ENCODE results near the gene CDH22. TPM values are rescaled to one million over a fixed set of nuclear protein-coding genes. Genes with fewer than 3 reads are reported as not detected.
A peak's percentile ranks its signal among the peaks of the same experiment; 100 is the strongest.

Gene CDH22
- total and polyA plus RNA-seq, 2 experiments from 2014 or later, result 0.08 to 0.10 TPM

GRCh38 chr20:46237227-46237626 lies 71.1 kb downstream of the CDH22 start:
- ATAC-seq (peak; percentile 82), DNase-seq (ENCODE audit: low spot score) (peak; percentile 58)
- H3F3A ChIP-seq (replicated peaks; ENCODE audit: low read depth), result no peaks in the 10 kb centered on the region
- H3K4me2 ChIP-seq, result peak overlapping the region; percentile 41; the same call in 1 of the 2 replicates
- H4K20me1 ChIP-seq (replicated peaks; ENCODE audit: insufficient read depth), result no peaks in the 10 kb centered on the region
- H3K9me3 Mint-ChIP-seq, result no peaks in the 10 kb centered on the region
- H3K4me1 ChIP-seq (ENCODE audit: insufficient read depth), result peaks cover 5% of the 10 kb centered on the region; the same call in 1 of the 2 replicates
- H3K36me3 Mint-ChIP-seq (ENCODE audit: low read depth), result no peaks in the 10 kb centered on the region
- peak overlapping the region; percentile 30; the same call in 1 of the 3 replicates for H3K4me3 Mint-ChIP-seq
- peak overlapping the region; percentile 34; the same call in 1 of the 2 replicates for H2AFZ ChIP-seq
- H3K79me2 ChIP-seq (replicated peaks; ENCODE audit: insufficient read depth), result no peaks in the 10 kb centered on the region
- H3K27ac Mint-ChIP-seq, result no peak overlapping the region
- no peak overlapping the region for H3K27ac ChIP-seq (ENCODE audit: low read depth)
- H3K36me3 ChIP-seq (ENCODE audit: insufficient read depth), result no peaks in the 10 kb centered on the region
- TF ChIP-seq JUNB (IDR thresholded peaks at IDR 0.05; ENCODE audit: unreplicated experiment) (no peak), EZH2 (IDR thresholded peaks at IDR 0.05; ENCODE audit: low read depth, unreplicated experiment) (no peak), ZNF331 (CRISPR knock-in tag; IDR thresholded peaks at IDR 0.05; ENCODE audit: low read depth) (no peak), CTCF (conservative IDR thresholded peaks at IDR 0.05; ENCODE audit: low read depth in 2 of 2) (no peak), POLR2AphosphoS5 (IDR thresholded peaks at IDR 0.05; ENCODE audit: low read depth) (no peak), ZNF462 (CRISPR knock-in tag; IDR thresholded peaks at IDR 0.05) (no peak)
- TF ChIP-seq, protein P1, sequence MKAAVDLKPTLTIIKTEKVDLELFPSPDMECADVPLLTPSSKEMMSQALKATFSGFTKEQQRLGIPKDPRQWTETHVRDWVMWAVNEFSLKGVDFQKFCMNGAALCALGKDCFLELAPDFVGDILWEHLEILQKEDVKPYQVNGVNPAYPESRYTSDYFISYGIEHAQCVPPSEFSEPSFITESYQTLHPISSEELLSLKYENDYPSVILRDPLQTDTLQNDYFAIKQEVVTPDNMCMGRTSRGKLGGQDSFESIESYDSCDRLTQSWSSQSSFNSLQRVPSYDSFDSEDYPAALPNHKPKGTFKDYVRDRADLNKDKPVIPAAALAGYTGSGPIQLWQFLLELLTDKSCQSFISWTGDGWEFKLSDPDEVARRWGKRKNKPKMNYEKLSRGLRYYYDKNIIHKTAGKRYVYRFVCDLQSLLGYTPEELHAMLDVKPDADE (IDR thresholded peaks at IDR 0.05), result no peak
- H3K9me2 ChIP-seq (ENCODE audit: insufficient read depth), result no peaks in the 10 kb centered on the region
- H3K27me3 ChIP-seq (ENCODE audit: insufficient read depth), result no peaks in the 10 kb centered on the region
- H3K27me3 Mint-ChIP-seq (ENCODE audit: insufficient read depth, low read depth, poor library complexity), result peaks cover 2% of the 10 kb centered on the region
- peaks cover 19% of the 10 kb centered on the region for H3K4me1 Mint-ChIP-seq
- H3K4me3 ChIP-seq, result 0 out of 2 replicates have a peak overlapping the region, but pooled peaks have one; percentile 34

Data from GM23338 (cell line).